Spleen (tissue), 7 donors: Measurements from ENCODE around the gene CD36.

Source experiments
- POLR2AphosphoS5 ChIP-seq, 3 donors: sonication (generic); formaldehyde crosslinking; IDR thresholded peaks; one replicate each; pipeline ENCODE4 v1.5.1; 2017; ENCODE audit warnings: antibody characterized with exemption in 3 of 3
- TF ChIP-seq, protein P1 (sequence below), 11 experiments: fragments of 200-600 bp in 7 of 11; fragments of 450-650 bp in 4 of 11; sonication (generic) in 4 of 11; IDR thresholded peaks in 8 of 11; conservative IDR thresholded peaks in 3 of 11; 1 replicate in 7 of 11; 2 replicates in 4 of 11; pipeline versions ENCODE4 v1.4.0 to v1.8.0; 2016 to 2021; ENCODE audit warnings: antibody characterized with exemption in 11 of 11, inconsistent platforms in 4 of 11, mild to moderate bottlenecking in 1 of 11
- donor health status: DM: no; HTN: no; CAD: no; lungs with moderate emphysema.
- donor health status: DM: no; HTN: no; CAD: no.
- donor health status: DM: no; HTN: no; CAD: no.

DNA sequence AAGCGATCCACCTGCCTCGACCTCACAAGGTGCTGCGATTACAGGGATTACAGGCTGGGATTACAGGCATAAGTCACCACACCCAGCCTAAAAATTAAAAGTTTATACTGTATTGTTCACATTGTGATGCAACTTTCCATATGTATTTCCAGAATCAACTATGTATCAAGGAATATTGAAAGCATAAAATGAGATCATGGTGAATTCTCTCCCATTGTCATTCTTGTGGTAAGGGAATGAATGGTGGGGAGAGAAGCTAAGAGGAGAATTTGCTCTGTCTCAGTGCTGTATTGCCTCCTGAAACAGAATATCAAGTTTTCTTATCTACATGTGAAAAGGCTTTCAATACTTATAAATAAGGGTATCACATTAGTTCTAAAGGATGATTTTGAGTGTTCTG lies 81.7 kb downstream of the CD36 start:
- TF ChIP-seq, protein P1, sequence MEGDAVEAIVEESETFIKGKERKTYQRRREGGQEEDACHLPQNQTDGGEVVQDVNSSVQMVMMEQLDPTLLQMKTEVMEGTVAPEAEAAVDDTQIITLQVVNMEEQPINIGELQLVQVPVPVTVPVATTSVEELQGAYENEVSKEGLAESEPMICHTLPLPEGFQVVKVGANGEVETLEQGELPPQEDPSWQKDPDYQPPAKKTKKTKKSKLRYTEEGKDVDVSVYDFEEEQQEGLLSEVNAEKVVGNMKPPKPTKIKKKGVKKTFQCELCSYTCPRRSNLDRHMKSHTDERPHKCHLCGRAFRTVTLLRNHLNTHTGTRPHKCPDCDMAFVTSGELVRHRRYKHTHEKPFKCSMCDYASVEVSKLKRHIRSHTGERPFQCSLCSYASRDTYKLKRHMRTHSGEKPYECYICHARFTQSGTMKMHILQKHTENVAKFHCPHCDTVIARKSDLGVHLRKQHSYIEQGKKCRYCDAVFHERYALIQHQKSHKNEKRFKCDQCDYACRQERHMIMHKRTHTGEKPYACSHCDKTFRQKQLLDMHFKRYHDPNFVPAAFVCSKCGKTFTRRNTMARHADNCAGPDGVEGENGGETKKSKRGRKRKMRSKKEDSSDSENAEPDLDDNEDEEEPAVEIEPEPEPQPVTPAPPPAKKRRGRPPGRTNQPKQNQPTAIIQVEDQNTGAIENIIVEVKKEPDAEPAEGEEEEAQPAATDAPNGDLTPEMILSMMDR (IDR thresholded peaks at IDR 0.05 in 8 of 11, conservative IDR thresholded peaks at IDR 0.05 in 3 of 11) = no peak
- TF ChIP-seq POLR2AphosphoS5 (IDR thresholded peaks at IDR 0.05) = no peak
